ENCODE measurements around the gene DMGDH. TPM values are rescaled to one million over a fixed set of nuclear protein-coding genes. Genes with fewer than 3 reads are reported as not detected.

DMGDH gene
- total RNA-seq, 1 donor from 2014 or later, result 1.3 TPM

DNA sequence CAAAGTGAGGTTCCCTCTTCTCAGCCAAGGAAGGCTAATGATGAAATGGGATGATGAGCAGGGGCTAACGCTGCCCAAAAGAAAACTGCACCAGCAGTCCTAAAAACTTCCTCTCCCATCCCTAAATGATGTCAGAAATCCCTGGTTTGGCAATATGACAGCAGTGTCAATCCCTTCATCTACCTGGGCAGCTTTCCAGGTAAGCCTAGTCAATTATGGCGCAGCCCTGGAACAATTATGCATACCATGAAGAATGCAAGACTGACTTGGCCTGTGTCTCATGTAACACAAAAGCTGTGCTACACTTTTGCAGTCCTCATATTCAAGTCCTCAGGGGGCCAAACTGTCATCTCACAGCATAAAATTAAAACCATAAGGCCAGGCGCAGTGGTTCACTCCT, 7.0 kb downstream of the DMGDH start:
- Histone ChIP-seq H3K27ac (no peak overlapping the region), H3K9me3 (no peaks in the 10 kb centered on the region), H3K4me1 (no peaks in the 10 kb centered on the region), H3K4me3 (no peak overlapping the region), H3K36me3 (no peaks in the 10 kb centered on the region), H3K27me3 (ENCODE audit: low read depth) (no peaks in the 10 kb centered on the region)
- no peak for DNase-seq
- intact Hi-C loops (cut with DNase I), result no loop called here
- TF ChIP-seq, protein P1, sequence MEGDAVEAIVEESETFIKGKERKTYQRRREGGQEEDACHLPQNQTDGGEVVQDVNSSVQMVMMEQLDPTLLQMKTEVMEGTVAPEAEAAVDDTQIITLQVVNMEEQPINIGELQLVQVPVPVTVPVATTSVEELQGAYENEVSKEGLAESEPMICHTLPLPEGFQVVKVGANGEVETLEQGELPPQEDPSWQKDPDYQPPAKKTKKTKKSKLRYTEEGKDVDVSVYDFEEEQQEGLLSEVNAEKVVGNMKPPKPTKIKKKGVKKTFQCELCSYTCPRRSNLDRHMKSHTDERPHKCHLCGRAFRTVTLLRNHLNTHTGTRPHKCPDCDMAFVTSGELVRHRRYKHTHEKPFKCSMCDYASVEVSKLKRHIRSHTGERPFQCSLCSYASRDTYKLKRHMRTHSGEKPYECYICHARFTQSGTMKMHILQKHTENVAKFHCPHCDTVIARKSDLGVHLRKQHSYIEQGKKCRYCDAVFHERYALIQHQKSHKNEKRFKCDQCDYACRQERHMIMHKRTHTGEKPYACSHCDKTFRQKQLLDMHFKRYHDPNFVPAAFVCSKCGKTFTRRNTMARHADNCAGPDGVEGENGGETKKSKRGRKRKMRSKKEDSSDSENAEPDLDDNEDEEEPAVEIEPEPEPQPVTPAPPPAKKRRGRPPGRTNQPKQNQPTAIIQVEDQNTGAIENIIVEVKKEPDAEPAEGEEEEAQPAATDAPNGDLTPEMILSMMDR (IDR thresholded peaks at IDR 0.05), result no peak
- no peak for ATAC-seq

DNA sequence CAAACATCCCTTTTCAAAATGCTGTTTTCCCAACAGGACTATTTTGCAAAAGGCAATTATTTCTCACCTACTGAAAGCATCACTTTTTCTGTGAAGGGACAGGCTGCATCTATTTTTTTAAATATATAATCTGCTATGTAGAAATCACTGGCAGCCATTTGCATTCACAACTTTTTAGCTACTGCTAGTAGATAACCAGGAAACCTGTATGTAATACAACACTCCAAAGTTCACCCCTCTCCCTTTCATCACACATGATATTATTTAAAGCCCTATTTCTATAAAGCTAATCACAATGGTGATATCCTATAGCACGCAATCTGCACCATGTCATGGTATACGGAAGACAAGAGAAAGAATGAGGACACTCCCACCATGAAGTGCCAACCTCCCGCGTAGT, 9.8 kb downstream of the DMGDH start:
- ATAC-seq, result no peak
- Histone ChIP-seq H3K9me3 (no peaks in the 10 kb centered on the region), H3K4me3 (no peak overlapping the region), H3K27ac (no peak overlapping the region), H3K27me3 (ENCODE audit: low read depth) (no peaks in the 10 kb centered on the region), H3K4me1 (no peaks in the 10 kb centered on the region), H3K36me3 (no peaks in the 10 kb centered on the region)
- intact Hi-C loops (cut with DNase I), result no loop called here
- TF ChIP-seq, protein P1 (IDR thresholded peaks at IDR 0.05), result no peak
- no peak for DNase-seq

DNA sequence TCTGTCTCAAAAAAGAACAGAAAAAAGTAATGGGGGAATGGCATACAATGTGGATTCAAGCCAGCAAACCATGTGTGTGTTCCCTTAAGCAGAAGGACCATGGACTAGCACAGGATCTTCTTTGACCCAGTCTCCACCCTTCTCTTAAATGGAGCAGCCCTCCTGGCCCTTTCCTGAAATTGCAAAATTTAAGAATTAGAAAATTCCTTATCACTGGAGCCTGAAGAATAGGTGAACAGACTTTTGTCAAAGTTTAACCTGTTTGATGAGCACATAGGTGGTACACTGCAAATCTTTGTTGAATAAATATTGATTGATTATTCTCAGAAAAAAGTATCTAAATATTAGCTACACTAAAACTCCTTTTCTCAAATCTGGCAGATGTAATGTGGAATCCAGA, 12.6 kb downstream of the DMGDH start:
- intact Hi-C loops (cut with DNase I), result no loop called here
- H3K4me3 ChIP-seq, result no peak overlapping the region
- DNase-seq (no peak), ATAC-seq (no peak)
- TF ChIP-seq, protein P1 (IDR thresholded peaks at IDR 0.05), result no peak
- H3K27ac ChIP-seq, result no peak overlapping the region
- no peaks in the 10 kb centered on the region for H3K27me3 ChIP-seq (ENCODE audit: low read depth)
- no peaks in the 10 kb centered on the region for H3K4me1 ChIP-seq
- no peaks in the 10 kb centered on the region for H3K36me3 ChIP-seq
- peaks cover 5% of the 10 kb centered on the region for H3K9me3 ChIP-seq

DNA sequence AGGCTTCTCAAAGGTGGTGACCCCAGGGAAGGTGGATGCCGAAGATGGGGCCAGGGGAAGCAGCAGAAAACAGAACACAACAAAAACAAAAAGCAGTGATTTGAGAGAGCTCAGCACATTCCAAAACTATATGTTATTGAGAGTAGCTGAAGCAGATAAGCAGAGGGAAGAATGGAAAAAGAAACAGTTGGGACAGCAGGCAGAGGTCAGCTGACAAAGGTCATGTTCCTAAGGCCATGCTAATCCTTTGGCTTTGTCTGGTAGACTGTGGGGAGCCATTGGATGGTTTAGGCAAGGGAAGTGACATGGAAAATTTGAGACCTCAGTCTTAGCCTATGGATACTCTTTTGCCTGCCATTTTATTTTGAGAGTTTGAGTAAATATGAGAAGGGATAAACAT, 14.5 kb downstream of the DMGDH start:
- DNase-seq, result no peak
- Histone ChIP-seq H3K36me3 (no peaks in the 10 kb centered on the region), H3K4me1 (no peaks in the 10 kb centered on the region), H3K4me3 (no peak overlapping the region), H3K27me3 (ENCODE audit: low read depth) (no peaks in the 10 kb centered on the region), H3K9me3 (peaks cover 7% of the 10 kb centered on the region), H3K27ac (no peak overlapping the region)
- ATAC-seq, result no peak
- intact Hi-C loops (cut with DNase I), result no loop called here
- TF ChIP-seq, protein P1 (IDR thresholded peaks at IDR 0.05), result no peak

DNA sequence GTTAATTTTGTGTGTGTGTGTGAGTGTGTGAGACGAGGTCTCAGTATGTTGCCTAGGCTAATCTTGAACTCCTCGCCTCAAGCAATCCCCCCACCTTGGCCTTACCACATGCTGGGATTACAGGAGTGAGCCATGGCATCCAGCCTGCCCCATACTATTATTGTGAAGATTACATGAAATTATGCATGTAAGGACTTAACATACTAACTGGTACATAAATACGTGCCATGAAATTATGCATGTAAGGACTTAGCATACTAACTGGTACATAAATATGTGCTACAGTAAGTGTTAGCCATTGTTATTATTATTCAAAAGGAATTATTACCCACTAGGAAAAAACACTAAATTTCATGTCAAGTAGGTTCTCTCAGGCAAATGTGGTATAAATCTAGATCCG, 16.2 kb downstream of the DMGDH start:
- Histone ChIP-seq H3K36me3 (no peaks in the 10 kb centered on the region), H3K4me1 (no peaks in the 10 kb centered on the region), H3K27ac (no peak overlapping the region), H3K4me3 (no peak overlapping the region), H3K9me3 (peaks cover 7% of the 10 kb centered on the region), H3K27me3 (ENCODE audit: low read depth) (no peaks in the 10 kb centered on the region)
- DNase-seq (no peak), ATAC-seq (no peak)
- intact Hi-C loops (cut with DNase I), result no loop called here
- TF ChIP-seq, protein P1 (IDR thresholded peaks at IDR 0.05), result no peak

DNA sequence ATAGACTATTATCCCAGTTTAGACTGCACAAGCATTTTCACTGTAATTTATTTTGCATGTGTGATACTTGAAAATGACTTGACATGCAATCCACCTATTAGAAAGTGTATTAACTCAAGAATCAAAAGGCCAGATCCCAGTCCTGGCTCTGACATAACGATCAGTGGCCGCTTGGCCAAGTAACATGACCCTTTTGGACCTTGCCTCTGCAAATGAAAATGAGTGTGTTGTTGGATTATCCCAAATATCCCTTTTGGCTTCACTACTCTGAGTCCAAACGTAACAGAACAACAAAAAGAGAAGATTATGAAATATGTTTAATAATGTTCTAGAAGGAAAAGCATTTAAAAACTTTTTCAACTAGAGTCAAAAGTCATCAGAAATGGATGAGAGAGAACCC, 19.0 kb downstream of the DMGDH start:
- H3K27ac ChIP-seq, result no peak overlapping the region
- ATAC-seq, result no peak
- no peaks in the 10 kb centered on the region for H3K4me1 ChIP-seq
- intact Hi-C loops (cut with DNase I), result no loop called here
- peaks cover 7% of the 10 kb centered on the region for H3K9me3 ChIP-seq
- H3K36me3 ChIP-seq, result no peaks in the 10 kb centered on the region
- TF ChIP-seq, protein P1 (IDR thresholded peaks at IDR 0.05), result no peak
- H3K4me3 ChIP-seq, result no peak overlapping the region
- DNase-seq, result no peak
- no peaks in the 10 kb centered on the region for H3K27me3 ChIP-seq (ENCODE audit: low read depth)
